SK-N-MC (cell line): ENCODE data around the gene FBXO34.

Experiments used
- DNase-seq: peaks from one replicate; pipeline ENCODE4 v3.0.0-alpha.2; 2011; ENCODE audit warnings: low read depth, low spot score
- H3K27ac ChIP-seq: fragments of 200-600 bp; sonication (generic); 2 replicates; pipeline ENCODE4 v1.5.1; 2016; ENCODE audit warnings: mixed run types
- H3K36me3 ChIP-seq: fragments of 200-600 bp; sonication (generic); 2 replicates; pipeline ENCODE4 v1.6.1; 2017; ENCODE audit warnings: antibody characterized with exemption, low read length, mixed read lengths; ENCODE audit not compliant: insufficient read depth
- H3K4me3 ChIP-seq: fragments of 200-600 bp; sonication (generic); 2 replicates; pipeline ENCODE4 v1.5.1; 2016
- H3K9ac ChIP-seq: fragments of 200-600 bp; sonication (generic); 2 replicates; pipeline ENCODE4 v1.8.0; 2017; ENCODE audit warnings: mixed run types, mixed read lengths; ENCODE audit not compliant: insufficient read length
- H3K9me3 ChIP-seq: fragments of 200-600 bp; sonication (generic); 2 replicates; pipeline ENCODE4 v1.6.1; 2017; ENCODE audit warnings: low read depth, mild to moderate bottlenecking, antibody characterized with exemption, low read length, moderate library complexity, mixed read lengths
- EZH2 ChIP-seq: fragments of 200-600 bp; sonication (generic); IDR thresholded peaks from one replicate; pipeline ENCODE4 v1.6.1; 2017; ENCODE audit warnings: antibody characterized with exemption
- FOXP2 ChIP-seq: optimal IDR thresholded peaks from 2 replicates; pipeline ENCODE3; 2011; ENCODE audit warnings: mild to moderate bottlenecking, moderate library complexity; ENCODE audit not compliant: insufficient read depth; ENCODE audit errors: extremely low read length, control extremely low read depth
- POLR2AphosphoS5 ChIP-seq: IDR thresholded peaks from 2 replicates; pipeline ENCODE4 v1.6.1; 2012; ENCODE audit warnings: mild to moderate bottlenecking, low read depth, low read length, borderline replicate concordance

The FBXO34 gene

GRCh38 chr14:55279384-55279783, 8.2 kb downstream of the FBXO34 start:
- DNase-seq, result no peak
- H3K4me3 ChIP-seq, result no peak overlapping the region
- no peak overlapping the region for H3K9ac ChIP-seq
- no peaks in the 10 kb centered on the region for H3K9me3 ChIP-seq
- TF ChIP-seq POLR2AphosphoS5 (no peak), FOXP2 (no peak), EZH2 (no peak)
- H3K36me3 ChIP-seq, result peaks cover 15% of the 10 kb centered on the region
- no peak overlapping the region for H3K27ac ChIP-seq

- no peak overlapping the region for H3K9ac ChIP-seq
- H3K4me3 ChIP-seq, result no peak overlapping the region
- H3K9me3 ChIP-seq, result no peaks in the 10 kb centered on the region
- H3K36me3 ChIP-seq, result peaks cover 23% of the 10 kb centered on the region
- H3K27ac ChIP-seq, result 0 out of 2 replicates have a peak overlapping the region, but pooled peaks have one; percentile 16
- TF ChIP-seq POLR2AphosphoS5, result no peak
- no peak for TF ChIP-seq FOXP2
- no peak for TF ChIP-seq EZH2
- DNase-seq, result no peak
These were observed 10.2 kb downstream of the FBXO34 start for GRCh38 chr14:55281316-55281839.

GRCh38 chr14:55285048-55285652, 13.9 kb downstream of the FBXO34 start:
- H3K36me3 ChIP-seq, result peaks cover 11% of the 10 kb centered on the region; the same call in 1 of the 2 replicates
- TF ChIP-seq POLR2AphosphoS5 (no peak), FOXP2 (no peak)

GRCh38 chr14:55288439-55288838, 17.2 kb downstream of the FBXO34 start:
- H3K9ac ChIP-seq, result no peak overlapping the region
- H3K4me3 ChIP-seq, result no peak overlapping the region
- H3K9me3 ChIP-seq, result no peaks in the 10 kb centered on the region
- no peak for DNase-seq
- no peak for TF ChIP-seq FOXP2
- TF ChIP-seq POLR2AphosphoS5, result no peak
- no peak for TF ChIP-seq EZH2
- H3K36me3 ChIP-seq, result peaks cover 8% of the 10 kb centered on the region; the same call in 1 of the 2 replicates
- no peak overlapping the region for H3K27ac ChIP-seq

More at GRCh38 chr14:55285048-55285652, 13.9 kb downstream of the FBXO34 start:
- H3K4me3 ChIP-seq, result no peak overlapping the region
- no peak for DNase-seq
- H3K9ac ChIP-seq, result no peak overlapping the region
- no peaks in the 10 kb centered on the region for H3K9me3 ChIP-seq
- peak overlapping the region; percentile 5; the same call in 1 of the 2 replicates for H3K27ac ChIP-seq

- TF ChIP-seq FOXP2 (no peak), EZH2 (no peak), POLR2AphosphoS5 (no peak)
- H3K9ac ChIP-seq, result no peak overlapping the region
- no peak for DNase-seq
- no peaks in the 10 kb centered on the region for H3K9me3 ChIP-seq
- no peak overlapping the region for H3K4me3 ChIP-seq
- no peak overlapping the region for H3K27ac ChIP-seq
- H3K36me3 ChIP-seq, result no peaks in the 10 kb centered on the region
These were observed 20.4 kb downstream of the FBXO34 start for GRCh38 chr14:55291480-55292081.

- H3K4me3 ChIP-seq, result no peak overlapping the region
- TF ChIP-seq EZH2, result no peak
- no peak for TF ChIP-seq FOXP2
- no peak for TF ChIP-seq POLR2AphosphoS5
- no peak for DNase-seq
- peaks cover 14% of the 10 kb centered on the region; the same call in 1 of the 2 replicates for H3K36me3 ChIP-seq
- no peak overlapping the region for H3K9ac ChIP-seq
- H3K9me3 ChIP-seq, result no peaks in the 10 kb centered on the region
- no peak overlapping the region for H3K27ac ChIP-seq
These were observed 23.4 kb downstream of the FBXO34 start for GRCh38 chr14:55294603-55295002.

GRCh38 chr14:55297611-55298499, 26.6 kb downstream of the FBXO34 start:
- Histone ChIP-seq H3K4me3 (no peak overlapping the region), H3K36me3 (peaks cover 14% of the 10 kb centered on the region; the same call in 1 of the 2 replicates), H3K9ac (no peak overlapping the region), H3K27ac (no peak overlapping the region), H3K9me3 (no peaks in the 10 kb centered on the region)
- no peak for DNase-seq
- no peak for TF ChIP-seq FOXP2
- TF ChIP-seq EZH2, result no peak
- TF ChIP-seq POLR2AphosphoS5, result no peak

GRCh38 chr14:55298500-55298822, 27.2 kb downstream of the FBXO34 start:
- TF ChIP-seq EZH2, result no peak
- TF ChIP-seq FOXP2, result no peak
- no peak for TF ChIP-seq POLR2AphosphoS5
- H3K36me3 ChIP-seq, result peaks cover 14% of the 10 kb centered on the region; the same call in 1 of the 2 replicates
- DNase-seq, result no peak
- no peak overlapping the region for H3K9ac ChIP-seq
- H3K27ac ChIP-seq, result no peak overlapping the region
- no peak overlapping the region for H3K4me3 ChIP-seq
- no peaks in the 10 kb centered on the region for H3K9me3 ChIP-seq
